Measurements from ENCODE around the gene SPOCK1. TPM values are rescaled to one million over a fixed set of nuclear protein-coding genes. Genes with fewer than 3 reads are reported as not detected.

The SPOCK1 gene
- total RNA-seq, 1 experiment from 2014 or later: 0.27 TPM

DNA sequence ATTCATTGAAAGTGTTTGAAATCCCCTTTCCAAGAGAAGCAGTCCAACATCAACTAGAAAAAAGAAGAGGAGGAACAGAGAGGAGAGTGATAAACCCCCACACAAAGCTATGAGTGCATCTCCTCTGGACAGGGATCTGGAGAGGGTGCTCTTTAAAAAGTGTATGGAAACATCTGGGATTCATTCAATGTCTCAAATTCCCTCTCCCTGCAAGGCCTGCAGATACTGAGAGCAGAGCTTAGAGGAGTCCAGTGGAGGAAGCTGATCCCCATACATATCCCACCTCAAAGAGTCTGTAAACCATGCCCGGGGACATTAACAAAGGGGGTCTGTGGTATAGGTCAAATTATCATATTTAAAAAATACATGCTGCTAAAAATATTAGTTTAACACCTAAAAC is 2.2 kb downstream of the SPOCK1 start:
- RAD21 ChIA-PET (ENCODE audit: low non-redundant PET in 1 of 2, low total read pairs in 2 of 2, uncharacterized antibody in 2 of 2, unreplicated experiment in 2 of 2): no interaction called here
- TF ChIP-seq ZFX (IDR thresholded peaks at IDR 0.05): no peak
- no peak for TF ChIP-seq POLR2A (IDR thresholded peaks at IDR 0.05; ENCODE audit: borderline replicate concordance, extremely low read depth, insufficient read depth, insufficient read length)
- TF ChIP-seq, protein P1, sequence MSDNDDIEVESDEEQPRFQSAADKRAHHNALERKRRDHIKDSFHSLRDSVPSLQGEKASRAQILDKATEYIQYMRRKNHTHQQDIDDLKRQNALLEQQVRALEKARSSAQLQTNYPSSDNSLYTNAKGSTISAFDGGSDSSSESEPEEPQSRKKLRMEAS (IDR thresholded peaks at IDR 0.05): no peak
- no peak for TF ChIP-seq CEBPB (IDR thresholded peaks at IDR 0.05; ENCODE audit: low read depth)
- no peak for TF ChIP-seq RAD21 (IDR thresholded peaks at IDR 0.05; ENCODE audit: low read depth)
- TF ChIP-seq, protein P2, sequence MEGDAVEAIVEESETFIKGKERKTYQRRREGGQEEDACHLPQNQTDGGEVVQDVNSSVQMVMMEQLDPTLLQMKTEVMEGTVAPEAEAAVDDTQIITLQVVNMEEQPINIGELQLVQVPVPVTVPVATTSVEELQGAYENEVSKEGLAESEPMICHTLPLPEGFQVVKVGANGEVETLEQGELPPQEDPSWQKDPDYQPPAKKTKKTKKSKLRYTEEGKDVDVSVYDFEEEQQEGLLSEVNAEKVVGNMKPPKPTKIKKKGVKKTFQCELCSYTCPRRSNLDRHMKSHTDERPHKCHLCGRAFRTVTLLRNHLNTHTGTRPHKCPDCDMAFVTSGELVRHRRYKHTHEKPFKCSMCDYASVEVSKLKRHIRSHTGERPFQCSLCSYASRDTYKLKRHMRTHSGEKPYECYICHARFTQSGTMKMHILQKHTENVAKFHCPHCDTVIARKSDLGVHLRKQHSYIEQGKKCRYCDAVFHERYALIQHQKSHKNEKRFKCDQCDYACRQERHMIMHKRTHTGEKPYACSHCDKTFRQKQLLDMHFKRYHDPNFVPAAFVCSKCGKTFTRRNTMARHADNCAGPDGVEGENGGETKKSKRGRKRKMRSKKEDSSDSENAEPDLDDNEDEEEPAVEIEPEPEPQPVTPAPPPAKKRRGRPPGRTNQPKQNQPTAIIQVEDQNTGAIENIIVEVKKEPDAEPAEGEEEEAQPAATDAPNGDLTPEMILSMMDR (IDR thresholded peaks at IDR 0.05 in 2 of 3, conservative IDR thresholded peaks at IDR 0.05 in 1 of 3; ENCODE audit: borderline replicate concordance in 1 of 3, insufficient read depth in 1 of 3, low read depth in 2 of 3, low read length in 2 of 3): no peak
- TF ChIP-seq ELF1 (IDR thresholded peaks at IDR 0.05; ENCODE audit: borderline replicate concordance, low read depth): no peak
- no peak for TF ChIP-seq JUND (IDR thresholded peaks at IDR 0.05)
- TF ChIP-seq, protein P3, sequence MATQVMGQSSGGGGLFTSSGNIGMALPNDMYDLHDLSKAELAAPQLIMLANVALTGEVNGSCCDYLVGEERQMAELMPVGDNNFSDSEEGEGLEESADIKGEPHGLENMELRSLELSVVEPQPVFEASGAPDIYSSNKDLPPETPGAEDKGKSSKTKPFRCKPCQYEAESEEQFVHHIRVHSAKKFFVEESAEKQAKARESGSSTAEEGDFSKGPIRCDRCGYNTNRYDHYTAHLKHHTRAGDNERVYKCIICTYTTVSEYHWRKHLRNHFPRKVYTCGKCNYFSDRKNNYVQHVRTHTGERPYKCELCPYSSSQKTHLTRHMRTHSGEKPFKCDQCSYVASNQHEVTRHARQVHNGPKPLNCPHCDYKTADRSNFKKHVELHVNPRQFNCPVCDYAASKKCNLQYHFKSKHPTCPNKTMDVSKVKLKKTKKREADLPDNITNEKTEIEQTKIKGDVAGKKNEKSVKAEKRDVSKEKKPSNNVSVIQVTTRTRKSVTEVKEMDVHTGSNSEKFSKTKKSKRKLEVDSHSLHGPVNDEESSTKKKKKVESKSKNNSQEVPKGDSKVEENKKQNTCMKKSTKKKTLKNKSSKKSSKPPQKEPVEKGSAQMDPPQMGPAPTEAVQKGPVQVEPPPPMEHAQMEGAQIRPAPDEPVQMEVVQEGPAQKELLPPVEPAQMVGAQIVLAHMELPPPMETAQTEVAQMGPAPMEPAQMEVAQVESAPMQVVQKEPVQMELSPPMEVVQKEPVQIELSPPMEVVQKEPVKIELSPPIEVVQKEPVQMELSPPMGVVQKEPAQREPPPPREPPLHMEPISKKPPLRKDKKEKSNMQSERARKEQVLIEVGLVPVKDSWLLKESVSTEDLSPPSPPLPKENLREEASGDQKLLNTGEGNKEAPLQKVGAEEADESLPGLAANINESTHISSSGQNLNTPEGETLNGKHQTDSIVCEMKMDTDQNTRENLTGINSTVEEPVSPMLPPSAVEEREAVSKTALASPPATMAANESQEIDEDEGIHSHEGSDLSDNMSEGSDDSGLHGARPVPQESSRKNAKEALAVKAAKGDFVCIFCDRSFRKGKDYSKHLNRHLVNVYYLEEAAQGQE (IDR thresholded peaks at IDR 0.05; ENCODE audit: low read depth): no peak
- TF ChIP-seq, protein P4, sequence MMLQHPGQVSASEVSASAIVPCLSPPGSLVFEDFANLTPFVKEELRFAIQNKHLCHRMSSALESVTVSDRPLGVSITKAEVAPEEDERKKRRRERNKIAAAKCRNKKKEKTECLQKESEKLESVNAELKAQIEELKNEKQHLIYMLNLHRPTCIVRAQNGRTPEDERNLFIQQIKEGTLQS (IDR thresholded peaks at IDR 0.05): no peak
- no peak for TF ChIP-seq CBX3 (IDR thresholded peaks at IDR 0.05; ENCODE audit: low read depth)
- TF ChIP-seq SP1 (IDR thresholded peaks at IDR 0.05; ENCODE audit: low read depth): no peak
- TF ChIP-seq, protein P5, sequence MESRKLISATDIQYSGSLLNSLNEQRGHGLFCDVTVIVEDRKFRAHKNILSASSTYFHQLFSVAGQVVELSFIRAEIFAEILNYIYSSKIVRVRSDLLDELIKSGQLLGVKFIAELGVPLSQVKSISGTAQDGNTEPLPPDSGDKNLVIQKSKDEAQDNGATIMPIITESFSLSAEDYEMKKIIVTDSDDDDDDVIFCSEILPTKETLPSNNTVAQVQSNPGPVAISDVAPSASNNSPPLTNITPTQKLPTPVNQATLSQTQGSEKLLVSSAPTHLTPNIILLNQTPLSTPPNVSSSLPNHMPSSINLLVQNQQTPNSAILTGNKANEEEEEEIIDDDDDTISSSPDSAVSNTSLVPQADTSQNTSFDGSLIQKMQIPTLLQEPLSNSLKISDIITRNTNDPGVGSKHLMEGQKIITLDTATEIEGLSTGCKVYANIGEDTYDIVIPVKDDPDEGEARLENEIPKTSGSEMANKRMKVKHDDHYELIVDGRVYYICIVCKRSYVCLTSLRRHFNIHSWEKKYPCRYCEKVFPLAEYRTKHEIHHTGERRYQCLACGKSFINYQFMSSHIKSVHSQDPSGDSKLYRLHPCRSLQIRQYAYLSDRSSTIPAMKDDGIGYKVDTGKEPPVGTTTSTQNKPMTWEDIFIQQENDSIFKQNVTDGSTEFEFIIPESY (IDR thresholded peaks at IDR 0.05; ENCODE audit: extremely low read depth, insufficient replicate concordance, low read length): no peak
- TF ChIP-seq SIN3A (IDR thresholded peaks at IDR 0.05; ENCODE audit: low read depth): no peak
- TF ChIP-seq YY1 (IDR thresholded peaks at IDR 0.05; ENCODE audit: extremely low read depth, insufficient replicate concordance, low read depth, low read length): no peak
- no peak for TF ChIP-seq SRF (IDR thresholded peaks at IDR 0.05; ENCODE audit: low read depth)
- TF ChIP-seq ZNF274 (IDR thresholded peaks at IDR 0.05; ENCODE audit: low read depth, low read length): no peak
- TF ChIP-seq EGR1 (IDR thresholded peaks at IDR 0.05; ENCODE audit: low read depth): no peak
- TF ChIP-seq TCF7L2 (IDR thresholded peaks at IDR 0.05; ENCODE audit: borderline replicate concordance, extremely low read depth, insufficient read depth, insufficient read length): no peak
- Histone ChIP-seq H3K4me3 (replicated peaks in 1 of 2; ENCODE audit: low read depth in 1 of 2, low read length in 2 of 2) (no peak overlapping the region), H3K9me3 (ENCODE audit: control insufficient read depth in 1 of 2, insufficient read depth in 1 of 2, low read depth in 1 of 2, low read length in 2 of 2) (no peaks in the 10 kb centered on the region), H3K9ac (ENCODE audit: low read length) (no peak overlapping the region), H2AFZ (ENCODE audit: low read depth, low read length, poor library complexity, severe bottlenecking) (no peak overlapping the region), H3K4me1 (ENCODE audit: control insufficient read depth in 1 of 2, insufficient read depth in 2 of 2, low read length in 2 of 2) (no peaks in the 10 kb centered on the region), H4K20me1 (ENCODE audit: insufficient read depth) (no peaks in the 10 kb centered on the region), H3K79me2 (ENCODE audit: insufficient read depth, low read length) (no peaks in the 10 kb centered on the region), H3K27me3 (ENCODE audit: insufficient read depth, low read length) (peaks cover 27% of the 10 kb centered on the region), H3K27ac (ENCODE audit: low read depth, low read length) (no peak overlapping the region), H3K4me2 (ENCODE audit: low read length) (no peak overlapping the region), H3K36me3 (ENCODE audit: control insufficient read depth in 1 of 2, insufficient read depth in 2 of 2, low read length in 2 of 2) (no peaks in the 10 kb centered on the region), H3K9me2 (ENCODE audit: insufficient read depth) (no peaks in the 10 kb centered on the region)
- no TSS peak for BruUV-seq (replicated peaks)
- POLR2A ChIA-PET: no interaction called here
- CTCF ChIA-PET: interaction anchor here (1.4 kb wide), 1 partner anchor 177 kb away, joined by 9 read pairs; no protein-coding TSS in a partner anchor
- no peak for DNase-seq (ENCODE audit: low read depth, low spot score)
- no peak for ATAC-seq
- intact Hi-C loops (cut with micrococcal nuclease): loop anchor here (10.0 kb wide), 1 partner anchor 692 kb away; no protein-coding TSS in a partner anchor

Data from HCT116 (cell line).